ENCODE data around the gene RABAC1. TPM values are rescaled to one million over a fixed set of nuclear protein-coding genes. Genes with fewer than 3 reads are reported as not detected.

The RABAC1 gene
- total and polyA plus RNA-seq, 9 of the 15 experiments (the other 6 are each of a cell fraction or from before 2014, with no cell fraction given): 2.4 to 28.1 (median 9.3) TPM

DNA sequence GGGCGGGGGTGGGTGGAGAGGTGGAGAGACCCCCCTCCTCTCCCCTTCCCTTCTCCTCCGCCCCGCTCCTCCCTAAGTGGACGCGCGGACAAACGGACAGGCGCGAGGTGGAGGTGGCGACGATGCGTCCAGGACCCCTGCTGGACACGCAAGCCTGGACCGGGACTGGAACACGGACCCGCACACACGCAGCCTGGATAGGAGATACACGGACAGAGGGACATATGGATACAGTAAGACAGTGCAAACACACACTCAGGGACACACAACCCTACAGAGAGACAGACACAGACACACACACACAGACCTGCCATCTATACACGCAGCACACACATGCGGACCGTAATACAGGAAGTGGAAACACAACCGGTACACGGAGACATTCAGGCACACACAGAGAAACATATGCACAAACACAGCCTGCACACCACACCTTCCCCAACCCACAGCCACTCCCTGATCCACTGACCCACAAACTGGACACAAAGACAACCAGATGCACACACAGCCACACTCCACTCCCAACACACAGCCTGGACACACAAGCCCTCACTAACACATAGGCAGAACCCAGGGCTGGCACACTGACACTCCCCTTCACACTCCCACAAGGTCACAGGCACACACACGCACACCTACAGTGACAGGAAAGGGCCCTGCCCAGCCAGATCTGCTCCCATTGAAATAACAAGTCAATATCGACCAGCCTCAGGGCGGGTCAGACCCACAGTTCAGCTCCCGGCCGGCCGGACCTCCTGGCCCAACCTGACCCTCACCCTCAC lies 30.2 kb downstream of the RABAC1 start (continued):
- TF ChIP-seq, protein P1, sequence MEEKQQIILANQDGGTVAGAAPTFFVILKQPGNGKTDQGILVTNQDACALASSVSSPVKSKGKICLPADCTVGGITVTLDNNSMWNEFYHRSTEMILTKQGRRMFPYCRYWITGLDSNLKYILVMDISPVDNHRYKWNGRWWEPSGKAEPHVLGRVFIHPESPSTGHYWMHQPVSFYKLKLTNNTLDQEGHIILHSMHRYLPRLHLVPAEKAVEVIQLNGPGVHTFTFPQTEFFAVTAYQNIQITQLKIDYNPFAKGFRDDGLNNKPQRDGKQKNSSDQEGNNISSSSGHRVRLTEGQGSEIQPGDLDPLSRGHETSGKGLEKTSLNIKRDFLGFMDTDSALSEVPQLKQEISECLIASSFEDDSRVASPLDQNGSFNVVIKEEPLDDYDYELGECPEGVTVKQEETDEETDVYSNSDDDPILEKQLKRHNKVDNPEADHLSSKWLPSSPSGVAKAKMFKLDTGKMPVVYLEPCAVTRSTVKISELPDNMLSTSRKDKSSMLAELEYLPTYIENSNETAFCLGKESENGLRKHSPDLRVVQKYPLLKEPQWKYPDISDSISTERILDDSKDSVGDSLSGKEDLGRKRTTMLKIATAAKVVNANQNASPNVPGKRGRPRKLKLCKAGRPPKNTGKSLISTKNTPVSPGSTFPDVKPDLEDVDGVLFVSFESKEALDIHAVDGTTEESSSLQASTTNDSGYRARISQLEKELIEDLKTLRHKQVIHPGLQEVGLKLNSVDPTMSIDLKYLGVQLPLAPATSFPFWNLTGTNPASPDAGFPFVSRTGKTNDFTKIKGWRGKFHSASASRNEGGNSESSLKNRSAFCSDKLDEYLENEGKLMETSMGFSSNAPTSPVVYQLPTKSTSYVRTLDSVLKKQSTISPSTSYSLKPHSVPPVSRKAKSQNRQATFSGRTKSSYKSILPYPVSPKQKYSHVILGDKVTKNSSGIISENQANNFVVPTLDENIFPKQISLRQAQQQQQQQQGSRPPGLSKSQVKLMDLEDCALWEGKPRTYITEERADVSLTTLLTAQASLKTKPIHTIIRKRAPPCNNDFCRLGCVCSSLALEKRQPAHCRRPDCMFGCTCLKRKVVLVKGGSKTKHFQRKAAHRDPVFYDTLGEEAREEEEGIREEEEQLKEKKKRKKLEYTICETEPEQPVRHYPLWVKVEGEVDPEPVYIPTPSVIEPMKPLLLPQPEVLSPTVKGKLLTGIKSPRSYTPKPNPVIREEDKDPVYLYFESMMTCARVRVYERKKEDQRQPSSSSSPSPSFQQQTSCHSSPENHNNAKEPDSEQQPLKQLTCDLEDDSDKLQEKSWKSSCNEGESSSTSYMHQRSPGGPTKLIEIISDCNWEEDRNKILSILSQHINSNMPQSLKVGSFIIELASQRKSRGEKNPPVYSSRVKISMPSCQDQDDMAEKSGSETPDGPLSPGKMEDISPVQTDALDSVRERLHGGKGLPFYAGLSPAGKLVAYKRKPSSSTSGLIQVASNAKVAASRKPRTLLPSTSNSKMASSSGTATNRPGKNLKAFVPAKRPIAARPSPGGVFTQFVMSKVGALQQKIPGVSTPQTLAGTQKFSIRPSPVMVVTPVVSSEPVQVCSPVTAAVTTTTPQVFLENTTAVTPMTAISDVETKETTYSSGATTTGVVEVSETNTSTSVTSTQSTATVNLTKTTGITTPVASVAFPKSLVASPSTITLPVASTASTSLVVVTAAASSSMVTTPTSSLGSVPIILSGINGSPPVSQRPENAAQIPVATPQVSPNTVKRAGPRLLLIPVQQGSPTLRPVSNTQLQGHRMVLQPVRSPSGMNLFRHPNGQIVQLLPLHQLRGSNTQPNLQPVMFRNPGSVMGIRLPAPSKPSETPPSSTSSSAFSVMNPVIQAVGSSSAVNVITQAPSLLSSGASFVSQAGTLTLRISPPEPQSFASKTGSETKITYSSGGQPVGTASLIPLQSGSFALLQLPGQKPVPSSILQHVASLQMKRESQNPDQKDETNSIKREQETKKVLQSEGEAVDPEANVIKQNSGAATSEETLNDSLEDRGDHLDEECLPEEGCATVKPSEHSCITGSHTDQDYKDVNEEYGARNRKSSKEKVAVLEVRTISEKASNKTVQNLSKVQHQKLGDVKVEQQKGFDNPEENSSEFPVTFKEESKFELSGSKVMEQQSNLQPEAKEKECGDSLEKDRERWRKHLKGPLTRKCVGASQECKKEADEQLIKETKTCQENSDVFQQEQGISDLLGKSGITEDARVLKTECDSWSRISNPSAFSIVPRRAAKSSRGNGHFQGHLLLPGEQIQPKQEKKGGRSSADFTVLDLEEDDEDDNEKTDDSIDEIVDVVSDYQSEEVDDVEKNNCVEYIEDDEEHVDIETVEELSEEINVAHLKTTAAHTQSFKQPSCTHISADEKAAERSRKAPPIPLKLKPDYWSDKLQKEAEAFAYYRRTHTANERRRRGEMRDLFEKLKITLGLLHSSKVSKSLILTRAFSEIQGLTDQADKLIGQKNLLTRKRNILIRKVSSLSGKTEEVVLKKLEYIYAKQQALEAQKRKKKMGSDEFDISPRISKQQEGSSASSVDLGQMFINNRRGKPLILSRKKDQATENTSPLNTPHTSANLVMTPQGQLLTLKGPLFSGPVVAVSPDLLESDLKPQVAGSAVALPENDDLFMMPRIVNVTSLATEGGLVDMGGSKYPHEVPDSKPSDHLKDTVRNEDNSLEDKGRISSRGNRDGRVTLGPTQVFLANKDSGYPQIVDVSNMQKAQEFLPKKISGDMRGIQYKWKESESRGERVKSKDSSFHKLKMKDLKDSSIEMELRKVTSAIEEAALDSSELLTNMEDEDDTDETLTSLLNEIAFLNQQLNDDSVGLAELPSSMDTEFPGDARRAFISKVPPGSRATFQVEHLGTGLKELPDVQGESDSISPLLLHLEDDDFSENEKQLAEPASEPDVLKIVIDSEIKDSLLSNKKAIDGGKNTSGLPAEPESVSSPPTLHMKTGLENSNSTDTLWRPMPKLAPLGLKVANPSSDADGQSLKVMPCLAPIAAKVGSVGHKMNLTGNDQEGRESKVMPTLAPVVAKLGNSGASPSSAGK (IDR thresholded peaks at IDR 0.05): peak; percentile 61; the same call in 1 of the 2 replicates
- TF ChIP-seq, protein P2, sequence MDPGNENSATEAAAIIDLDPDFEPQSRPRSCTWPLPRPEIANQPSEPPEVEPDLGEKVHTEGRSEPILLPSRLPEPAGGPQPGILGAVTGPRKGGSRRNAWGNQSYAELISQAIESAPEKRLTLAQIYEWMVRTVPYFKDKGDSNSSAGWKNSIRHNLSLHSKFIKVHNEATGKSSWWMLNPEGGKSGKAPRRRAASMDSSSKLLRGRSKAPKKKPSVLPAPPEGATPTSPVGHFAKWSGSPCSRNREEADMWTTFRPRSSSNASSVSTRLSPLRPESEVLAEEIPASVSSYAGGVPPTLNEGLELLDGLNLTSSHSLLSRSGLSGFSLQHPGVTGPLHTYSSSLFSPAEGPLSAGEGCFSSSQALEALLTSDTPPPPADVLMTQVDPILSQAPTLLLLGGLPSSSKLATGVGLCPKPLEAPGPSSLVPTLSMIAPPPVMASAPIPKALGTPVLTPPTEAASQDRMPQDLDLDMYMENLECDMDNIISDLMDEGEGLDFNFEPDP (CRISPR knock-in tag; IDR thresholded peaks at IDR 0.05): no peak
- TF ChIP-seq ZBTB1 (CRISPR knock-in tag; IDR thresholded peaks at IDR 0.05; ENCODE audit: borderline replicate concordance, low read depth): no peak
- no peak for TF ChIP-seq PCBP1 (IDR thresholded peaks at IDR 0.05; ENCODE audit: low read depth, low read length, poor library complexity, severe bottlenecking)
- no peak for TF ChIP-seq YBX1 (IDR thresholded peaks at IDR 0.05)
- peak in 1 of 2 experiments; percentile 57; a peak in 1 of 4 replicates for TF ChIP-seq CSDE1 (IDR thresholded peaks at IDR 0.05)
- no peak for TF ChIP-seq PCBP2 (IDR thresholded peaks at IDR 0.05; ENCODE audit: low read depth, low read length, poor library complexity, severe bottlenecking)
- TF ChIP-seq, protein P3, sequence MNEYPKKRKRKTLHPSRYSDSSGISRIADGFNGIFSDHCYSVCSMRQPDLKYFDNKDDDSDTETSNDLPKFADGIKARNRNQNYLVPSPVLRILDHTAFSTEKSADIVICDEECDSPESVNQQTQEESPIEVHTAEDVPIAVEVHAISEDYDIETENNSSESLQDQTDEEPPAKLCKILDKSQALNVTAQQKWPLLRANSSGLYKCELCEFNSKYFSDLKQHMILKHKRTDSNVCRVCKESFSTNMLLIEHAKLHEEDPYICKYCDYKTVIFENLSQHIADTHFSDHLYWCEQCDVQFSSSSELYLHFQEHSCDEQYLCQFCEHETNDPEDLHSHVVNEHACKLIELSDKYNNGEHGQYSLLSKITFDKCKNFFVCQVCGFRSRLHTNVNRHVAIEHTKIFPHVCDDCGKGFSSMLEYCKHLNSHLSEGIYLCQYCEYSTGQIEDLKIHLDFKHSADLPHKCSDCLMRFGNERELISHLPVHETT (CRISPR knock-in tag; conservative IDR thresholded peaks at IDR 0.05 in 1 of 2, IDR thresholded peaks at IDR 0.05 in 1 of 2): no peak
- no peak for TF ChIP-seq FOXA3 (CRISPR knock-in tag; conservative IDR thresholded peaks at IDR 0.05 in 1 of 2, IDR thresholded peaks at IDR 0.05 in 1 of 2)
- peak; percentile 35; the same call in 1 of the 2 replicates for TF ChIP-seq CREM (IDR thresholded peaks at IDR 0.05; ENCODE audit: low read depth)
- TF ChIP-seq HDGF (IDR thresholded peaks at IDR 0.05): peak; percentile 98
